Caco-2 (cell line): ENCODE measurements around the gene CDHR2. TPM values are rescaled to one million over a fixed set of nuclear protein-coding genes. Genes with fewer than 3 reads are reported as not detected.

Source experiments
- BruUV-seq: library from RNA; stranded (reverse); fragments of 400-500 nt; replicated peaks from 2 replicates; lab custom pipeline; 2021; lab: Mats Ljungman, UMichigan
- CTCF ChIA-PET: fragments of 300-600 bp; sonication (Branson Sonifier 250); formaldehyde crosslinking; loops from one replicate; lab custom pipeline; 2022; ENCODE audit warnings: antibody characterized with exemption; lab: Charles Lee
- POLR2A ChIA-PET: fragments of 300-600 bp; sonication (Branson Sonifier 250); formaldehyde crosslinking; loops from one replicate; lab custom pipeline; 2022; ENCODE audit warnings: antibody characterized with exemption; lab: Charles Lee
- DNase-seq, 2 experiments: peaks; one replicate each; pipeline versions ENCODE4 v3.0.0 to v3.0.0-alpha.2; 2020 to 2022
- H3K27me3 ChIP-seq: replicated peaks from 2 replicates; pipeline ENCODE4 v1.6.0; 2011; ENCODE audit warnings: low read length; ENCODE audit not compliant: control insufficient read depth, insufficient read depth
- H3K36me3 ChIP-seq: 2 replicates; pipeline ENCODE4 v1.5.1; 2011; ENCODE audit warnings: low read length; ENCODE audit not compliant: control insufficient read depth, insufficient read depth
- H3K4me1 ChIP-seq: fragments of 250-450 bp; sonication (Bioruptor Pico); 2 replicates; pipeline ENCODE4 v1.5.1; 2020; ENCODE audit warnings: mild to moderate bottlenecking
- H3K4me3 ChIP-seq: 2 replicates; pipeline ENCODE4 v1.5.1; 2011; ENCODE audit warnings: low read depth, mild to moderate bottlenecking, control low read depth, low read length
- H3K9me3 ChIP-seq: fragments of 250-450 bp; sonication (Bioruptor Pico); 2 replicates; pipeline ENCODE4 v1.5.1; 2020; ENCODE audit warnings: mild to moderate bottlenecking, moderate library complexity
- H3K27ac Mint-ChIP-seq: one replicate; pipeline ENCODE4 v1.8.0; 2022; ENCODE audit warnings: mixed read lengths; ENCODE audit not compliant: unreplicated experiment
- H3K27me3 Mint-ChIP-seq: one replicate; pipeline ENCODE4 v1.8.0; 2022; ENCODE audit warnings: mixed read lengths; ENCODE audit not compliant: insufficient read depth, unreplicated experiment
- H3K36me3 Mint-ChIP-seq: one replicate; pipeline ENCODE4 v1.8.0; 2022; ENCODE audit warnings: mild to moderate bottlenecking, mixed read lengths; ENCODE audit not compliant: insufficient read depth, unreplicated experiment
- H3K4me1 Mint-ChIP-seq: one replicate; pipeline ENCODE4 v1.8.0; 2022; ENCODE audit warnings: low read depth, mixed read lengths; ENCODE audit not compliant: unreplicated experiment
- H3K4me3 Mint-ChIP-seq: one replicate; pipeline ENCODE4 v1.8.0; 2022; ENCODE audit warnings: mild to moderate bottlenecking, moderate library complexity, mixed read lengths; ENCODE audit not compliant: unreplicated experiment
- H3K9me3 Mint-ChIP-seq: one replicate; pipeline ENCODE4 v1.8.0; 2022; ENCODE audit warnings: mixed read lengths; ENCODE audit not compliant: unreplicated experiment
- intact Hi-C: fragments of 100-400 bp; cut with micrococcal nuclease; formaldehyde crosslinking; loops from one replicate; pipeline ENCODE4 v1.10.0; 2022; ENCODE audit not compliant: unreplicated experiment
- total RNA-seq: library from RNA; stranded (reverse); gene quantifications from 2 replicates; pipeline ENCODE4 v1.2.3, GENCODE V29; 2022
- TF ChIP-seq, protein P1 (sequence below), 2 experiments: fragments of 200-600 bp in 1 of 2; IDR thresholded peaks; 1 replicate in 1 of 2; 2 replicates in 1 of 2; pipeline versions ENCODE4 v1.5.1 to v1.8.0; 2011 to 2022; ENCODE audit warnings: antibody characterized with exemption in 1 of 2, control low read depth in 1 of 2, inconsistent platforms in 1 of 2, low read depth in 1 of 2, low read length in 1 of 2, mild to moderate bottlenecking in 1 of 2, moderate library complexity in 1 of 2; ENCODE audit not compliant: insufficient read depth in 1 of 2, severe bottlenecking in 1 of 2, unreplicated experiment in 1 of 2

Gene CDHR2
- total RNA-seq, 1 experiment from 2014 or later, result 0.59 TPM

- ChIA-PET CTCF (no interaction called here), POLR2A (no interaction called here)
These were observed 75.8 kb downstream of the CDHR2 start for GRCh38 chr5:176624938-176625337.

GRCh38 chr5:176625512-176625911 is 76.4 kb downstream of the CDHR2 start:
- no peaks in the 10 kb centered on the region for H3K9me3 Mint-ChIP-seq
- H3K27me3 Mint-ChIP-seq, result peaks cover 28% of the 10 kb centered on the region
- ChIA-PET POLR2A (no interaction called here), CTCF (no interaction called here)
- Histone ChIP-seq H3K4me3 (no peak overlapping the region), H3K36me3 (no peaks in the 10 kb centered on the region), H3K27me3 (peaks cover 9% of the 10 kb centered on the region), H3K4me1 (peaks cover 7% of the 10 kb centered on the region), H3K9me3 (no peaks in the 10 kb centered on the region)
- H3K27ac Mint-ChIP-seq, result no peak overlapping the region
- TF ChIP-seq, protein P1, sequence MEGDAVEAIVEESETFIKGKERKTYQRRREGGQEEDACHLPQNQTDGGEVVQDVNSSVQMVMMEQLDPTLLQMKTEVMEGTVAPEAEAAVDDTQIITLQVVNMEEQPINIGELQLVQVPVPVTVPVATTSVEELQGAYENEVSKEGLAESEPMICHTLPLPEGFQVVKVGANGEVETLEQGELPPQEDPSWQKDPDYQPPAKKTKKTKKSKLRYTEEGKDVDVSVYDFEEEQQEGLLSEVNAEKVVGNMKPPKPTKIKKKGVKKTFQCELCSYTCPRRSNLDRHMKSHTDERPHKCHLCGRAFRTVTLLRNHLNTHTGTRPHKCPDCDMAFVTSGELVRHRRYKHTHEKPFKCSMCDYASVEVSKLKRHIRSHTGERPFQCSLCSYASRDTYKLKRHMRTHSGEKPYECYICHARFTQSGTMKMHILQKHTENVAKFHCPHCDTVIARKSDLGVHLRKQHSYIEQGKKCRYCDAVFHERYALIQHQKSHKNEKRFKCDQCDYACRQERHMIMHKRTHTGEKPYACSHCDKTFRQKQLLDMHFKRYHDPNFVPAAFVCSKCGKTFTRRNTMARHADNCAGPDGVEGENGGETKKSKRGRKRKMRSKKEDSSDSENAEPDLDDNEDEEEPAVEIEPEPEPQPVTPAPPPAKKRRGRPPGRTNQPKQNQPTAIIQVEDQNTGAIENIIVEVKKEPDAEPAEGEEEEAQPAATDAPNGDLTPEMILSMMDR (IDR thresholded peaks at IDR 0.05; ENCODE audit: insufficient read depth in 1 of 2, low read depth in 1 of 2, low read length in 1 of 2, severe bottlenecking in 1 of 2, unreplicated experiment in 1 of 2), result no peak
- H3K4me1 Mint-ChIP-seq, result no peaks in the 10 kb centered on the region
- H3K4me3 Mint-ChIP-seq, result no peak overlapping the region
- H3K36me3 Mint-ChIP-seq, result no peaks in the 10 kb centered on the region
- BruUV-seq, result no TSS peak
- no peak for DNase-seq
- intact Hi-C loops, result no loop called here

More at GRCh38 chr5:176624938-176625337, 75.8 kb downstream of the CDHR2 start:
- Histone ChIP-seq H3K4me3 (no peak overlapping the region), H3K4me1 (peaks cover 7% of the 10 kb centered on the region), H3K9me3 (no peaks in the 10 kb centered on the region), H3K36me3 (no peaks in the 10 kb centered on the region), H3K27me3 (peaks cover 9% of the 10 kb centered on the region)
- Mint-ChIP-seq H3K27ac (no peak overlapping the region), H3K4me3 (no peak overlapping the region), H3K9me3 (no peaks in the 10 kb centered on the region), H3K36me3 (no peaks in the 10 kb centered on the region), H3K4me1 (no peaks in the 10 kb centered on the region), H3K27me3 (peaks cover 32% of the 10 kb centered on the region)
- TF ChIP-seq, protein P1 (IDR thresholded peaks at IDR 0.05; ENCODE audit: insufficient read depth in 1 of 2, low read depth in 1 of 2, low read length in 1 of 2, severe bottlenecking in 1 of 2, unreplicated experiment in 1 of 2), result no peak
- BruUV-seq, result no TSS peak
- no peak for DNase-seq
- intact Hi-C loops, result no loop called here

GRCh38 chr5:176625966-176626875 is 77.1 kb downstream of the CDHR2 start:
- DNase-seq, result no peak
- Mint-ChIP-seq H3K4me3 (no peak overlapping the region), H3K27ac (no peak overlapping the region), H3K9me3 (no peaks in the 10 kb centered on the region), H3K4me1 (no peaks in the 10 kb centered on the region), H3K36me3 (no peaks in the 10 kb centered on the region), H3K27me3 (peaks cover 33% of the 10 kb centered on the region)
- Histone ChIP-seq H3K4me3 (no peak overlapping the region), H3K27me3 (peaks cover 6% of the 10 kb centered on the region), H3K4me1 (peaks cover 7% of the 10 kb centered on the region), H3K9me3 (no peaks in the 10 kb centered on the region), H3K36me3 (no peaks in the 10 kb centered on the region)
- TF ChIP-seq, protein P1 (IDR thresholded peaks at IDR 0.05; ENCODE audit: insufficient read depth in 1 of 2, low read depth in 1 of 2, low read length in 1 of 2, severe bottlenecking in 1 of 2, unreplicated experiment in 1 of 2), result no peak
- BruUV-seq, result no TSS peak
- ChIA-PET CTCF (no interaction called here), POLR2A (no interaction called here)
- intact Hi-C loops, result no loop called here
